ENCODE measurements around the gene ARHGEF7. TPM values are rescaled to one million over a fixed set of nuclear protein-coding genes. Genes with fewer than 3 reads are reported as not detected.

ARHGEF7 gene
- total RNA-seq, 3 donors from 2014 or later (not counting 1 experiment from before 2014, with no cell fraction given) = 99.9 to 135 (median 105) TPM

DNA sequence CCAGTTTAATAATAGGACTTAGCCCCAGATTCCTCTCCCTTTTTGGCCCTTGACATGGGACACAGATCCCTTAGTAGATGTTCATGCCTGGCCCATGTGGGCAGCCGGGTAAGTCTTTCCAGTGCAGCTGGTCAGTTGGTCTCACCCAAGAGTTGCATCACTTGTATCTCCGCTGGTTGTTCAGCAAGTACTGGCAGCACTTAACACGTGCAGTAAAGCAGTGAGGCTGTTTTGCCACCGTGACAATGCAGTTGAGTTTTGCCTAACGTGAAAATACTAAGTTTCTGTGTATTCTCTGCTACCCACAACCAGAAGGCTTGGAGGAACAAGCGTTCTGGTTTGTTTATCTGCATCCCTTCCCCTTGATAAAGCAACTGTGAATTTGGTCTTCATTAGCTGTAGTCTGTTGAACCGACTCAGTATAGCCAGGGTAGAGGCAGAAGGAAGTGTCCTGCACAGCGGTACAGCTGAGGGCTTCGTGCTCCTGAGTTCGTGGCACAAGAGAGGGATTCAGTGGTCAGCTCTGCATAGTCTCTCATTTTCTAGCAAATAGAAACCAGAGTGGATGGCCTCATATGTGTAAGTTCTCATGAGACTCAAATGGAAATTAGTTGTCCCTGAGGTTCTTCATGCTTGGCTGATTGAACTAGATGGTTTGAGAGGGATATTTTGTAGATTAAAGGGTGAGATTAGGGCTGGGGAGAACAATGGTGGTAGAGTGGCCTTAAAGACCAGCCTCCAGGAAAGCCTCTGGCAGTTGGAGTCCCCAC is 50.3 kb downstream of the ARHGEF7 start:
- Mint-ChIP-seq H3K9me3 (no peaks in the 10 kb centered on the region), H3K4me1 (peaks cover 65 to 70% of the 10 kb centered on the region in 2 donors), H3K27ac (peak overlapping the region in 1 of 2 donors; percentile 72), H3K4me3 (no peak overlapping the region), H3K36me3 (peaks cover 9% of the 10 kb centered on the region), H3K27me3 (ENCODE audit: low read depth in 2 of 2) (no peaks in the 10 kb centered on the region)
- 89% methylated on average over 10 of the region's 10 CpGs for WGBS (ENCODE audit: insufficient coverage)
- Histone ChIP-seq H3K4me1 (ENCODE audit: control insufficient read depth, insufficient read depth, low read length) (peaks cover 13% of the 10 kb centered on the region), H3K4me3 (ENCODE audit: low read length) (no peak overlapping the region), H3K27me3 (ENCODE audit: control insufficient read depth, insufficient read depth, low read length) (no peaks in the 10 kb centered on the region), H3K9me3 (ENCODE audit: control insufficient read depth, insufficient read depth, low read length) (no peaks in the 10 kb centered on the region), H3K27ac (ENCODE audit: low read length) (no peak overlapping the region), H3K36me3 (ENCODE audit: control insufficient read depth, insufficient read depth, low read length) (peaks cover 7% of the 10 kb centered on the region)
- ATAC-seq = no peak
- intact Hi-C loops (cut with micrococcal nuclease) = no loop called here
- TF ChIP-seq, protein P1, sequence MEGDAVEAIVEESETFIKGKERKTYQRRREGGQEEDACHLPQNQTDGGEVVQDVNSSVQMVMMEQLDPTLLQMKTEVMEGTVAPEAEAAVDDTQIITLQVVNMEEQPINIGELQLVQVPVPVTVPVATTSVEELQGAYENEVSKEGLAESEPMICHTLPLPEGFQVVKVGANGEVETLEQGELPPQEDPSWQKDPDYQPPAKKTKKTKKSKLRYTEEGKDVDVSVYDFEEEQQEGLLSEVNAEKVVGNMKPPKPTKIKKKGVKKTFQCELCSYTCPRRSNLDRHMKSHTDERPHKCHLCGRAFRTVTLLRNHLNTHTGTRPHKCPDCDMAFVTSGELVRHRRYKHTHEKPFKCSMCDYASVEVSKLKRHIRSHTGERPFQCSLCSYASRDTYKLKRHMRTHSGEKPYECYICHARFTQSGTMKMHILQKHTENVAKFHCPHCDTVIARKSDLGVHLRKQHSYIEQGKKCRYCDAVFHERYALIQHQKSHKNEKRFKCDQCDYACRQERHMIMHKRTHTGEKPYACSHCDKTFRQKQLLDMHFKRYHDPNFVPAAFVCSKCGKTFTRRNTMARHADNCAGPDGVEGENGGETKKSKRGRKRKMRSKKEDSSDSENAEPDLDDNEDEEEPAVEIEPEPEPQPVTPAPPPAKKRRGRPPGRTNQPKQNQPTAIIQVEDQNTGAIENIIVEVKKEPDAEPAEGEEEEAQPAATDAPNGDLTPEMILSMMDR (IDR thresholded peaks at IDR 0.05) = no peak
- no peak for DNase-seq

GRCh38 chr13:111166882-111167675 is 52.0 kb downstream of the ARHGEF7 start:
- intact Hi-C loops (cut with micrococcal nuclease) = no loop called here
- WGBS (ENCODE audit: insufficient coverage) = 24% methylated on average over 9 of the region's 11 CpGs
- H3K4me1 ChIP-seq (ENCODE audit: control insufficient read depth, insufficient read depth, low read length) = peaks cover 13% of the 10 kb centered on the region

DNA sequence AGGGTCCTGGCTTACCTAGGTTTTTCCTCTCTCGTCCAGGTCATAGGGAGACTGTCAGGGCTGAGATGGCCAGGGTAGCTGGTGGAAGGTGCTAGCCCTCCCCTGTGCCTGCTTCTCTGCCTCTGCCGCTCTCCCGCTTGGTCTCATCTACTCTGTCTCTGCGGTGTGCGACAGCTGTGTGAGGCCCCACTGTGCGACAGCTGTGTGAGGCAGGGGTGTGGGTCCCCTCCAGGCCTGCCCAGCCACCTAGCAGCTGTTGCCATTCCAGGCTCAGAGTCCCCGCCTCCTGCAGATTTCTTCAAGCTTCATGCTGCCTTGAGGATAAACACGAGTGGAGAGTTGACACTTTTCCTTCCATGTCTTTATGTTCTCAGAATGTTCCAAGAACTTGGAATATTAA is 53.0 kb downstream of the ARHGEF7 start:
- TF ChIP-seq, protein P1 (IDR thresholded peaks at IDR 0.05) = no peak
- Mint-ChIP-seq H3K4me1 (peaks cover 74 to 78% of the 10 kb centered on the region in 2 donors), H3K9me3 (no peaks in the 10 kb centered on the region), H3K4me3 (no peak overlapping the region), H3K27me3 (ENCODE audit: low read depth in 2 of 2) (no peaks in the 10 kb centered on the region), H3K36me3 (no peaks in the 10 kb centered on the region), H3K27ac (no peak overlapping the region)
- Histone ChIP-seq H3K4me3 (ENCODE audit: low read length) (no peak overlapping the region), H3K27ac (ENCODE audit: low read length) (no peak overlapping the region), H3K27me3 (ENCODE audit: control insufficient read depth, insufficient read depth, low read length) (no peaks in the 10 kb centered on the region), H3K36me3 (ENCODE audit: control insufficient read depth, insufficient read depth, low read length) (peaks cover 7% of the 10 kb centered on the region), H3K4me1 (ENCODE audit: control insufficient read depth, insufficient read depth, low read length) (peaks cover 19% of the 10 kb centered on the region), H3K9me3 (ENCODE audit: control insufficient read depth, insufficient read depth, low read length) (no peaks in the 10 kb centered on the region)
- DNase-seq = no peak
- intact Hi-C loops (cut with micrococcal nuclease) = no loop called here
- no peak for ATAC-seq
- 98% methylated on average over 8 of the region's 8 CpGs for WGBS (ENCODE audit: insufficient coverage)

More at GRCh38 chr13:111166882-111167675, 52.0 kb downstream of the ARHGEF7 start:
- H3K4me3 ChIP-seq (ENCODE audit: low read length) = no peak overlapping the region
- peak in 2 of 3 donors; percentile 47 to 77 for ATAC-seq
- peaks cover 8% of the 10 kb centered on the region for H3K36me3 Mint-ChIP-seq
- TF ChIP-seq, protein P1 (IDR thresholded peaks at IDR 0.05) = no peak
- no peaks in the 10 kb centered on the region for H3K27me3 ChIP-seq (ENCODE audit: control insufficient read depth, insufficient read depth, low read length)
- H3K9me3 ChIP-seq (ENCODE audit: control insufficient read depth, insufficient read depth, low read length) = no peaks in the 10 kb centered on the region
- DNase-seq = peak in 1 of 2 donors; percentile 54
- H3K27me3 Mint-ChIP-seq (ENCODE audit: low read depth in 2 of 2) = no peaks in the 10 kb centered on the region
- peaks cover 7% of the 10 kb centered on the region for H3K36me3 ChIP-seq (ENCODE audit: control insufficient read depth, insufficient read depth, low read length)
- no peaks in the 10 kb centered on the region for H3K9me3 Mint-ChIP-seq
- H3K27ac ChIP-seq (ENCODE audit: low read length) = peak overlapping the region; percentile 1
- peak overlapping the region; percentile 7 for H3K4me3 Mint-ChIP-seq
- H3K4me1 Mint-ChIP-seq = peaks cover 72 to 78% of the 10 kb centered on the region in 2 donors
- H3K27ac Mint-ChIP-seq = peak overlapping the region; percentile 27 to 72

Measured in natural killer cell (primary cell).